ENCODE data around the gene RAD23A. TPM values are rescaled to one million over a fixed set of nuclear protein-coding genes. Genes with fewer than 3 reads are reported as not detected.
"Not testable (repeated sequence)": the region's sequence is repeated elsewhere in the genome, so short reads cannot be mapped to it uniquely, and the experiment has no call there.

RAD23A gene
- total RNA-seq, 4 donors from 2014 or later: 133 to 219 (median 158) TPM

DNA sequence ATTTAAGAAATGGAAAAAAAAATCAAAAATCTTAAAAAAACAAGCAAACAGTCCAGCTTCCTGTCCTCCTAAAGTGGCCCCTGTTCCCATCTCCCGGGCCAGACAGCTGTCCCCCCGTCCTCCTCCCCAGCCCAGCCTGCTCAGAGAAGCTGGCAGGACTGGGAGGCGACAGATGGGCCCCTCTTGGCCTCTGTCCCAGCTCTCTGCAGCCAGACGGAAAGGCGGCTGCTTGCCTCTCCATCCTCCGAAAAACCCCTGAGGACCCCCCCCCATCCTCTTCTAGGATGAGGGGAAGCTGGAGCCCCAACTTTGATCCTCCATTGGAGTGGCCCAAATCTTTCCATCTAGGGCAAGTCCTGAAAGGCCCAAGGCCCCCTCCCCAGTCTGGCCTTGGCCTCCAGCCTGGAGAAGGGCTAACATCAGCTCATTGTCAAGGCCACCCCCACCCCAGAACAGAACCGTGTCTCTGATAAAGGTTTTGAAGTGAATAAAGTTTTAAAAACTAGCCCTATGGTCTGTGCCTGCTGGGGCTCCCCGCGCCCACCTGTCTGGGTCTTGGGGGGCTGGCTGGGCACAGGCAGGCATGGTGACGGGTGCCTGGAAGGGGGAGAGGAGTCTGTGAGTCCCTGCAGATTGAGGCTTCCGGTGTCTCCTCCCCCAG, 7.6 kb downstream of the RAD23A start:
- Histone ChIP-seq H3K27me3 (no peaks in the 10 kb centered on the region), H3K4me3 (no peak overlapping the region), H3K4me1 (peaks cover 0 to 63% (median 21%) of the 10 kb centered on the region in 3 donors), H3K27ac (peak overlapping the region in 3 of 4 donors; percentile 34 to 71 (median 68)), H3K9me3 (no peaks in the 10 kb centered on the region), H3K36me3 (peaks cover 0 to 69% of the 10 kb centered on the region in 2 donors)
- TF ChIP-seq POLR2A (IDR thresholded peaks at IDR 0.05) (no peak), POLR2AphosphoS5 (IDR thresholded peaks at IDR 0.05) (no peak), EP300 (IDR thresholded peaks at IDR 0.05) (no peak)
- TF ChIP-seq, protein P1, sequence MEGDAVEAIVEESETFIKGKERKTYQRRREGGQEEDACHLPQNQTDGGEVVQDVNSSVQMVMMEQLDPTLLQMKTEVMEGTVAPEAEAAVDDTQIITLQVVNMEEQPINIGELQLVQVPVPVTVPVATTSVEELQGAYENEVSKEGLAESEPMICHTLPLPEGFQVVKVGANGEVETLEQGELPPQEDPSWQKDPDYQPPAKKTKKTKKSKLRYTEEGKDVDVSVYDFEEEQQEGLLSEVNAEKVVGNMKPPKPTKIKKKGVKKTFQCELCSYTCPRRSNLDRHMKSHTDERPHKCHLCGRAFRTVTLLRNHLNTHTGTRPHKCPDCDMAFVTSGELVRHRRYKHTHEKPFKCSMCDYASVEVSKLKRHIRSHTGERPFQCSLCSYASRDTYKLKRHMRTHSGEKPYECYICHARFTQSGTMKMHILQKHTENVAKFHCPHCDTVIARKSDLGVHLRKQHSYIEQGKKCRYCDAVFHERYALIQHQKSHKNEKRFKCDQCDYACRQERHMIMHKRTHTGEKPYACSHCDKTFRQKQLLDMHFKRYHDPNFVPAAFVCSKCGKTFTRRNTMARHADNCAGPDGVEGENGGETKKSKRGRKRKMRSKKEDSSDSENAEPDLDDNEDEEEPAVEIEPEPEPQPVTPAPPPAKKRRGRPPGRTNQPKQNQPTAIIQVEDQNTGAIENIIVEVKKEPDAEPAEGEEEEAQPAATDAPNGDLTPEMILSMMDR (IDR thresholded peaks at IDR 0.05): no peak
- no peak for ATAC-seq
- 29% methylated on average over 2 to 10 of the region's 11 CpGs for WGBS, 2 donors (ENCODE audit: low coverage in 1 of 2)

DNA sequence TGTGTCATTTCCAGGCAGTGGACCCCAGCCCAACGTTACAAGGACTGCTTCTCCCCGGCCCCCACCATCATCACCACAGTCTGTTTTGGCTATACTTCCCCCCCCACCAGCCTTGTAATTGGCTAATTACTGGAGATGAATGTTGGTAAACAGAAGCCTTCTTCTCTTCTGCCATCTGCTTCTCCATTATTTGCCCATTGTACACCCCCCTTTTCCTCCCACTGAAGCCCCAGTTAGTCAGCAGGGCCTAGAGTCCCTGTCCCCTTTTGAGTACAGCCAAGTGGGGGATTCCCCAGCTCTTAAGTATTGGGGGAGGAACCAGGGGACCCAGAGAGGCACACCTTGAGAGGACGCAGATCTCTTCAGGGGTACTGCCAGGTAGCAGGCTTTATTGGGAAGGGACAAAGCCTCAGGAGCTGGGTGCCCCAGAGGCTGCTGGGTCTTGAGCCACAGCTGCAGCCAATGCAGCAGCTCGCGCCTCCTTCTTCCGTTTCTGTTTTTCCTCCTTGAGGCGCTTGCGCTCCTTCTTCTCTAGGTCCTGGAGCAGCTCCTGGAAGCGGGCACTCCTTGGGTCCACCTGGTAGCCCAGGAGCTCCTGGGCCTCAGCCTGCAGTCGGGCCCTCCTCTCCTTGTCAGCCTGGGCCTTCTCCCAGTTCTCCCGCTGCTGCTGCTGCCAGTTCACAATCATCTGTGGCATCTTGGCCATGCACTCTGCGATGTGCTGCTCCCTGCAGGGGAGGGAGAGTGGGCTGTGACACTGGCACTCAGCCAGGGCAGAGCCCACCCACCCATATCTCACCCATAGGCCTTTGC, 8.3 kb downstream of the RAD23A start:
- no peak for ATAC-seq
- no peaks in the 10 kb centered on the region for H3K9me3 ChIP-seq
- no peaks in the 10 kb centered on the region for H3K27me3 ChIP-seq
- peak overlapping the region in 3 of 4 donors; percentile 34 to 71 (median 68) for H3K27ac ChIP-seq
- peaks cover 0 to 62% of the 10 kb centered on the region in 2 donors for H3K36me3 ChIP-seq
- 17 to 64% methylated on average over 3 to 6 of the region's 12 CpGs for WGBS, 2 donors (ENCODE audit: low coverage in 1 of 2)
- H3K4me1 ChIP-seq: peaks cover 0 to 57% (median 21%) of the 10 kb centered on the region in 3 donors
- no peak for TF ChIP-seq POLR2A (IDR thresholded peaks at IDR 0.05)
- TF ChIP-seq, protein P1 (IDR thresholded peaks at IDR 0.05): no peak
- no peak for TF ChIP-seq EP300 (IDR thresholded peaks at IDR 0.05)
- TF ChIP-seq POLR2AphosphoS5 (IDR thresholded peaks at IDR 0.05): no peak
- no peak overlapping the region for H3K4me3 ChIP-seq

DNA sequence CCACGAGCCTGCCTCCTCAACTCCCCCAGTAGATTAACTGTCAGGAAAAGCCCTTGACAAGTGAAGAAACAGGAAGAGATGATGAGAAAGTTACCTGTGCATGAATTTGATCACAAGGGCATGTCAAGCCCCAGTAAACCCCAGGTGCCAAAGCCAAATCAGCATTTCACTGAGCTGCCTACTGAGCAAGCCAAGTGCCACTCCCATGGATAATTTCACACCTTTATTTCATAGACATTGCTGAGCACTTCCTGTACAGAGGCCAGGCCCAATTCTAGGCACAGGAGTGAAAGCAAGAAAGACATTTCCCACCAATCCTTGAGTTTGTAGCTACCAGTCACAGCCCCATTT, 8.9 kb downstream of the RAD23A start:
- Histone ChIP-seq H3K4me3 (no peak overlapping the region), H3K36me3 (peaks cover 0 to 56% of the 10 kb centered on the region in 2 donors), H3K27me3 (no peaks in the 10 kb centered on the region), H3K4me1 (peaks cover 0 to 57% (median 21%) of the 10 kb centered on the region in 3 donors), H3K9me3 (no peaks in the 10 kb centered on the region), H3K27ac (peak overlapping the region in 3 of 4 donors; percentile 26 to 71 (median 68))
- 50% methylated on average over 1 of the region's 1 CpG; no CpG with 5 or more reads in 1 of the 2 donors for WGBS, 2 donors (ENCODE audit: low coverage in 1 of 2)
- no peak for TF ChIP-seq POLR2AphosphoS5 (IDR thresholded peaks at IDR 0.05)
- no peak for TF ChIP-seq POLR2A (IDR thresholded peaks at IDR 0.05)
- TF ChIP-seq, protein P1 (IDR thresholded peaks at IDR 0.05): no peak
- no peak for TF ChIP-seq EP300 (IDR thresholded peaks at IDR 0.05)
- no peak for ATAC-seq

DNA sequence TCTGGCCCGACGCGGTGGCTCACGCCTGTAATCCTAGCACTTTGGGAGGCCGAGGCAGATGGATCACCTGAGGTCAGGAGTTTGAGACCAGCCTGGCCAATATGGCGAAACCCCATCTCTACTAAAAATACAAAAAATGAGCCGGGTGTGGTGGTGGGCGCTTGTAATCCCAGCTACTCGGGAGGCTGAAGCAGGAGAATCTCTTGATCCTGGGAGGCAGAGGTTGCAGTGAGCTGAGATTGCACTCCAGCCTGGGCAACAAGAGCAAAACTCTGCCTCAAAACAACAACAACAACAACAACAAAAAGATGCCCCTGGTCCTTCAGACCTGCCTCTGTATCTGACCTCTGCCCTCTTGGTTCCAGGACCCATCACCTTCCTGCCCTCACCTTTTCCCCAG, 9.9 kb downstream of the RAD23A start:
- H3K27ac ChIP-seq: peak overlapping the region in 3 of 4 donors; percentile 86 to 94 (median 91)
- peak overlapping the region in 1 of 2 donors; percentile 93 for H3K4me3 ChIP-seq

DNA sequence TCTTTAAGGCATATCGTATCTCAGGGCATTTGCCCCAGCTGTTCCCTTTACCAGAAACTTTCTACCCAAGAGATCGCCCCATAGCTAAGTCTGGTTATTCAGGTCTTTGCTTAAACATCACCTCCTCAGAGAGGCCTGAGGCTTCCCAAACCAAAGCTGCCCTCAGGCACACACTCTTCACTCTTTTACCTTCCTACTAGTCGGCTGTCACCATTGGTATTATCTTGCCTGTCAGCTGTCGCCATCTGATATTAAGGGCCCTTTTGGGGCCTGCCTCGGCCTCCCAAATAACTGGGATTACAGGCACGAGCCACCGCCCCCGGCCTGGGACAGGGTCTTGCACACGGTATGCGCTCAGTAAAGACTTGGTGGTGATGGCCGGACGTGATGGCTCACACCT, 10.3 kb downstream of the RAD23A start:
- H3K4me1 ChIP-seq: peaks cover 0 to 57% (median 21%) of the 10 kb centered on the region in 3 donors
- H3K4me3 ChIP-seq: peak overlapping the region; percentile 86 to 93
- H3K9me3 ChIP-seq: no peaks in the 10 kb centered on the region
- WGBS, 2 donors (ENCODE audit: low coverage in 1 of 2): 49 to 51% methylated on average over 3 to 7 of the region's 12 CpGs
- ATAC-seq: no peak
- H3K27me3 ChIP-seq: no peaks in the 10 kb centered on the region
- TF ChIP-seq EP300 (IDR thresholded peaks at IDR 0.05) (no peak), POLR2AphosphoS5 (IDR thresholded peaks at IDR 0.05) (no peak), POLR2A (IDR thresholded peaks at IDR 0.05) (no peak)
- TF ChIP-seq, protein P1 (IDR thresholded peaks at IDR 0.05): no peak
- H3K27ac ChIP-seq: peak overlapping the region in 3 of 4 donors; percentile 86 to 94 (median 91)
- peaks cover 0 to 42% of the 10 kb centered on the region in 2 donors for H3K36me3 ChIP-seq

More for the DNA sequence above, 9.9 kb downstream of the RAD23A start:
- 61% methylated on average over 3 of the region's 9 CpGs; no CpG with 5 or more reads in 1 of the 2 donors for WGBS, 2 donors (ENCODE audit: low coverage in 1 of 2)
- not testable (repeated sequence) for ATAC-seq, H3K27me3 ChIP-seq, H3K9me3 ChIP-seq
- Histone ChIP-seq H3K4me1 (peaks cover 0 to 57% (median 21%) of the 10 kb centered on the region in 3 donors), H3K36me3 (peaks cover 0 to 46% of the 10 kb centered on the region in 2 donors)
